Gastroesophageal sphincter (tissue), 3 donors: ENCODE results near the gene FOCAD.

Source experiments
- CTCF ChIP-seq, 4 experiments: fragments of 200-600 bp in 2 of 4; fragments of 450-650 bp in 2 of 4; sonication (generic) in 1 of 4; IDR thresholded peaks; one replicate each; pipeline ENCODE4 v1.5.1; 2017 to 2019; ENCODE audit warnings: antibody characterized with exemption in 4 of 4, mild to moderate bottlenecking in 2 of 4, moderate library complexity in 2 of 4
- EP300 ChIP-seq: sonication (generic); formaldehyde crosslinking; IDR thresholded peaks from one replicate; pipeline ENCODE4 v1.6.1; 2017; ENCODE audit warnings: antibody characterized with exemption, mild to moderate bottlenecking
- POLR2A ChIP-seq, 2 donors: fragments of 450-650 bp; IDR thresholded peaks; one replicate each; pipeline ENCODE4 v1.6.1; 2017; ENCODE audit warnings: antibody characterized with exemption in 2 of 2, mild to moderate bottlenecking in 2 of 2, moderate library complexity in 1 of 2

- TF ChIP-seq CTCF (IDR thresholded peaks at IDR 0.05), result no peak
- no peak for TF ChIP-seq POLR2A (IDR thresholded peaks at IDR 0.05)
- TF ChIP-seq EP300, result no peak
Measured at GRCh38 chr9:20783057-20784038, 99.3 kb downstream of the FOCAD start.
